ENCODE data around the gene TRIM54.
A peak's percentile ranks its signal among the peaks of the same experiment; 100 is the strongest.
"Not testable (repeated sequence)": the region's sequence is repeated elsewhere in the genome, so short reads cannot be mapped to it uniquely, and the experiment has no call there.

TRIM54 gene

DNA sequence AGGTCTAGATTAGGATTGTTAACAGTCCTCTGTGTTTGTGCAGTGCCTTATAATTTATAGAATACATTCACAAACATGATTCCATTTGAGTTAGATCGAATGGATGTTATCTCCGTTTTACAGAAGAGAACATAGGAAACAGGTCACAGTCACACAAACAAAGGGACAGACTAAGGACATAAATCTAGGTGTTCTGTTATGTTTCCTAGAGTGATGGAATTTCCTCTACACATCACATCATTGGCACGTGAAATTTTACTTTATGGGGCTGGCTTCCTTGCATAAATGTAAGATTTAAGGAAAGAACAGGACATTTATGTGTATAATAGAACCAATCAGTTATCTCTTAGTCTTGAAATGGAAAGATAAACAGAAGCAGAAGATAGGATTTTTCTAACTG lies 6.4 kb downstream of the TRIM54 start:
- TF ChIP-seq, protein P1, sequence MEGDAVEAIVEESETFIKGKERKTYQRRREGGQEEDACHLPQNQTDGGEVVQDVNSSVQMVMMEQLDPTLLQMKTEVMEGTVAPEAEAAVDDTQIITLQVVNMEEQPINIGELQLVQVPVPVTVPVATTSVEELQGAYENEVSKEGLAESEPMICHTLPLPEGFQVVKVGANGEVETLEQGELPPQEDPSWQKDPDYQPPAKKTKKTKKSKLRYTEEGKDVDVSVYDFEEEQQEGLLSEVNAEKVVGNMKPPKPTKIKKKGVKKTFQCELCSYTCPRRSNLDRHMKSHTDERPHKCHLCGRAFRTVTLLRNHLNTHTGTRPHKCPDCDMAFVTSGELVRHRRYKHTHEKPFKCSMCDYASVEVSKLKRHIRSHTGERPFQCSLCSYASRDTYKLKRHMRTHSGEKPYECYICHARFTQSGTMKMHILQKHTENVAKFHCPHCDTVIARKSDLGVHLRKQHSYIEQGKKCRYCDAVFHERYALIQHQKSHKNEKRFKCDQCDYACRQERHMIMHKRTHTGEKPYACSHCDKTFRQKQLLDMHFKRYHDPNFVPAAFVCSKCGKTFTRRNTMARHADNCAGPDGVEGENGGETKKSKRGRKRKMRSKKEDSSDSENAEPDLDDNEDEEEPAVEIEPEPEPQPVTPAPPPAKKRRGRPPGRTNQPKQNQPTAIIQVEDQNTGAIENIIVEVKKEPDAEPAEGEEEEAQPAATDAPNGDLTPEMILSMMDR (conservative IDR thresholded peaks at IDR 0.05; ENCODE audit: low read length) = no peak
- no peak overlapping the region for H3K4me3 ChIP-seq (ENCODE audit: low read length)
- DNase-seq (ENCODE audit: low read depth) = no peak

DNA sequence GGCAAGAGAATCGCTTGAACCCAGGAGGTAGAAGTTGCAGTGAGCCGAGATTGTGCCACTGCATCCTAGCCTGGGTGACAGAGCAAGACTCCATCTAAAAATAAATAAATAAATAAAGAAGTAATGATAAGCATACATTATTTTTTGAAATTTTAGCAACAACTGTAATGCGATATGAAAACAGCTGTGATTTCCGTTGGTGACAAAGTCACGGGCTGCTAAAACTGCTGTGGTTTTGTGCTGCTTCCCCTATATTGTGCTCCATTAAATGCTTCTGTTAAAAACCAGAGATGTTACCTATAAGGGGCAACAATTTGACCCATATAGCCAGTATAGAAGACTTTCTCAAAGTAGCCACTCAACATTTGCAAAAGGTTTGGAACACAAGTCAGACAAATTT lies 8.3 kb downstream of the TRIM54 start:
- DNase-seq (ENCODE audit: low read depth) = no peak
- TF ChIP-seq, protein P1 (conservative IDR thresholded peaks at IDR 0.05; ENCODE audit: low read length) = no peak
- H3K4me3 ChIP-seq (ENCODE audit: low read length) = no peak overlapping the region

DNA sequence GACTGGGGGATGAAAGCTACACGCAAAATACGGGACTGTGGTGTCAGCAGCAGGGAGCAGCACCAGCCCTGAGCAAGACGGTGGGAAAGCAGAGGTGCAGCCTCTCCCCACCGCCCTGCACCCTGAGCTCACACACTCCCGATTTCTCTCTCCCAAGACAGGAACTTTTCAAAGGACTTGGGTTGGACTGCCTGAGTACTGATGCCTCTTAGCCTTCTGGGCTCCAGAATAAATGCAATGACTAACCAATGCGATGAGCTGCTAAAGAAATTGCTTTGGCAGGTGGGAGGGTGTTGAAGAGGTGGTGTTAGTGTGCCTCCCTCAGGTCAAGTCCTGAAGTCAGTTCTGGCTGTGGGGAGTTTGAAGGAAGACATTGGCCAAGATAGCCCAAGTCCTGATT lies 9.6 kb downstream of the TRIM54 start:
- no peak for DNase-seq (ENCODE audit: low read depth)
- H3K4me3 ChIP-seq (ENCODE audit: low read length) = no peak overlapping the region
- TF ChIP-seq, protein P1 (conservative IDR thresholded peaks at IDR 0.05; ENCODE audit: low read length) = no peak

DNA sequence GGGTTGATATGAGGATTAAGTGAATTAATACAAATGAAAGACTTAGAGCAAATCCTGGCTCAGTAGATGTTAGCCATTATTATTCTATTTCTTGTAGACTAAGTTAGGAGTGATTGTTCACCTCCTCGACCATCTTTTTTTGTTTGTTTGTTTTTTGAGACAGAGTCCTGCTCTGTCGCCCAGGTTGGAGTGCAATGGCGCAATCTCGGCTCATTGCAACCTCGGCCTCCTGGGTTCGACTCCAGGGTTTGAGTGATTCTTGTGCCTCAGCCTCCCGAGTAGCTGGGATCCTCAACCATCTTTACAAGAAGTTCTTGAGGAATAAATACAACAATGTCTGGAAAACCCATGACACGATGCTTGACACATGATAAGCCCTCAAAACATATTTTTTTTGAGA lies 12.7 kb downstream of the TRIM54 start:
- no peak overlapping the region for H3K4me3 ChIP-seq (ENCODE audit: low read length)
- no peak for DNase-seq (ENCODE audit: low read depth)
- TF ChIP-seq, protein P1 (conservative IDR thresholded peaks at IDR 0.05; ENCODE audit: low read length) = no peak

DNA sequence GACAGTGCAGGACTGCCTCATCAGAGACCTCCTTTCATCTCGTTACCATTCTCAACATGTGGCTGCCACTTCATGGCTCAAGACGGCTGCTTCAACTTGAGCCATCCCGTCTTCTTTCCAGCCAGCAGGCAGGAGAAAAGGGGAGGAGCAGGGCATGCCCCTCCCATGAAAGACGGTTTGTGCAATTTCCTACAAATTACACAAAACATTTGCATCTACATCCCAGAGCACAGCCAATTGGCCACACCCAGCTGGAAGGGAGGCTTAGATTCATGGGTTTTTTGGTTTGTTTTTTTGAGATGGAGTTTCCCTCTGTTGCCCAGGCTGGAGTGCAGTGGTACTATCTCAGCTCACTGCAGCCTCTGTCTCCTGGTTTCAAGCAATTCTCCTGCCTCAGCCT lies 14.3 kb downstream of the TRIM54 start:
- DNase-seq (ENCODE audit: low read depth) = peak; percentile 39
- H3K4me3 ChIP-seq (ENCODE audit: low read length) = no peak overlapping the region
- TF ChIP-seq, protein P1 (conservative IDR thresholded peaks at IDR 0.05; ENCODE audit: low read length) = no peak

DNA sequence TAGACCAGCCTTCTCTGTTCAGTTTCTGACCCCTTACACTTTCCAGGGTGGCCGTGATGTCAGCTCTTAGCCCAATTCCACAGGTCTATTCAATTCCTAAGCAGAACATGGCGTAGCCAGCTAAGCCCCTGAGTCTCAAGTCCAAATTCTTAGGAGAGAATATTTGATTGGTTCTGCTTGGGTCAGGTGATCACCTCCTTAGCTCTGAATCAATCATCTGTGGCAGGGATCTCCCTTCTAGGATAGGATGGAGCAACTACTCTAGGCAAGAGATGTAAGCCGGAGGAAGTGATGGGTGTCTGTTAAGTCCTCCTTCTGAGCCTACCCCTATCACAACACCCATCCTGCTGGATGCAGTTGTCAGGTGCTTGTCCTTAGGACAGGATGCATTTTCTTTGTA lies 15.0 kb downstream of the TRIM54 start:
- TF ChIP-seq, protein P1 (conservative IDR thresholded peaks at IDR 0.05; ENCODE audit: low read length) = no peak
- H3K4me3 ChIP-seq (ENCODE audit: low read length) = no peak overlapping the region
- DNase-seq (ENCODE audit: low read depth) = no peak

DNA sequence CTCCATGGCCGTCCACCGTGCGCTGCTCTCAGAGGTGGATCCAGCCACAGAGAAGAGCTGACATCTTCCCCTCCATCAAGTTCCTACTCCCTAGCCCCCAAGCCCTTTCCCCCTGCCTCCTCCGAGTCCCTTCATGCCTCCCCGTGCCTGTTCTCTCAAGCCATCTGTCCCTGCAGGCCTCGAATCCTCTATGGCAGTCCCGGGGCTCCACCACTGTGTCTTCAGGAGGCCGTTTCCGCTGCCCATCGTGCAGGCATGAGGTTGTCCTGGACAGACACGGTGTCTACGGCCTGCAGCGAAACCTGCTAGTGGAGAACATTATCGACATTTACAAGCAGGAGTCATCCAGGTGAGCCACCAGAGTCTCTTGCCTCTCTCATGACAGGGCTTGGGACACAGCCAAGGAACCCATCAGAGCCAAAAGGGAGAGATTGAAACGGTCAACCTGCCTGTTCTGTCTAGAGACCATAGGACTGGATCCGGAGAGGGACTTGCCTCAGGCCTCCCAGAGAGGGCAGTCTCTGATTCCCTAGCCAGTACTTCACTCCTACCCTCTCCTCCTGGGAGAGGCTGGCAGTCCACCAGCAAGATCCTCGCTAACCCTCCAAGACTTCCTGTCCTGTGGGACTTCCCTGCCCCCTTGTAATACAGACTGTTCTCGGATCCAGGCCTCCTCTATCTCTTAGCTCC lies 16.3 kb downstream of the TRIM54 start:
- no peak for DNase-seq (ENCODE audit: low read depth)
- no peak overlapping the region for H3K4me3 ChIP-seq (ENCODE audit: low read length)
- TF ChIP-seq, protein P1 (conservative IDR thresholded peaks at IDR 0.05; ENCODE audit: low read length) = no peak

DNA sequence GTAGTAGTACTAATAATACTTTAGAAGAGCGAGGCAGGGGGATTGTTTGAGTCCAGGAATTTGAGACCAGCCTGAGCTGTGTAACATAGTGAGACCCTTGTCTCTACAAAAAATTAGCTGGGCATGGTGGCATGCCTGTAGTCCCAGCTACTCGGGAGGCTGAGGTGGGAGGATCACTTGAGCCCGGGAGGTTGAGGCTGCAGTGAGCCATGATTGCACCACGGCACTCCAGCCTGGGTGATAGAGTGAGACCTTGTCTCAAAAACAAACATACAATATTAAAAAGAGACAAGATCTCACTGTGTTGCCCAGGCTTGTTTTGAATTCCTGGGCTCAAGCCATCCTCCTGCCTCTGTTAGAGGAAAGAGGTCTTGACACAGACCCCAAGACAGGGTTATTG lies 18.4 kb downstream of the TRIM54 start:
- not testable (repeated sequence) for H3K4me3 ChIP-seq (ENCODE audit: low read length); DNase-seq (ENCODE audit: low read depth)

Measured in AG10803 (cell line).